Caco-2 (cell line): ENCODE data around the gene THNSL1. TPM values are rescaled to one million over a fixed set of nuclear protein-coding genes. Genes with fewer than 3 reads are reported as not detected.

Experiments used
- BruUV-seq: library from RNA; stranded (reverse); fragments of 400-500 nt; replicated peaks from 2 replicates; lab custom pipeline; 2021; lab: Mats Ljungman, UMichigan
- CTCF ChIA-PET: fragments of 300-600 bp; sonication (Branson Sonifier 250); formaldehyde crosslinking; loops from one replicate; lab custom pipeline; 2022; ENCODE audit warnings: antibody characterized with exemption; lab: Charles Lee
- POLR2A ChIA-PET: fragments of 300-600 bp; sonication (Branson Sonifier 250); formaldehyde crosslinking; loops from one replicate; lab custom pipeline; 2022; ENCODE audit warnings: antibody characterized with exemption; lab: Charles Lee
- DNase-seq, 2 experiments: peaks; one replicate each; pipeline versions ENCODE4 v3.0.0 to v3.0.0-alpha.2; 2020 to 2022
- H3K27me3 ChIP-seq: replicated peaks from 2 replicates; pipeline ENCODE4 v1.6.0; 2011; ENCODE audit warnings: low read length; ENCODE audit not compliant: control insufficient read depth, insufficient read depth
- H3K36me3 ChIP-seq: 2 replicates; pipeline ENCODE4 v1.5.1; 2011; ENCODE audit warnings: low read length; ENCODE audit not compliant: control insufficient read depth, insufficient read depth
- H3K4me1 ChIP-seq: fragments of 250-450 bp; sonication (Bioruptor Pico); 2 replicates; pipeline ENCODE4 v1.5.1; 2020; ENCODE audit warnings: mild to moderate bottlenecking
- H3K4me3 ChIP-seq: 2 replicates; pipeline ENCODE4 v1.5.1; 2011; ENCODE audit warnings: low read depth, mild to moderate bottlenecking, control low read depth, low read length
- H3K9me3 ChIP-seq: fragments of 250-450 bp; sonication (Bioruptor Pico); 2 replicates; pipeline ENCODE4 v1.5.1; 2020; ENCODE audit warnings: mild to moderate bottlenecking, moderate library complexity
- H3K27ac Mint-ChIP-seq: one replicate; pipeline ENCODE4 v1.8.0; 2022; ENCODE audit warnings: mixed read lengths; ENCODE audit not compliant: unreplicated experiment
- H3K27me3 Mint-ChIP-seq: one replicate; pipeline ENCODE4 v1.8.0; 2022; ENCODE audit warnings: mixed read lengths; ENCODE audit not compliant: insufficient read depth, unreplicated experiment
- H3K36me3 Mint-ChIP-seq: one replicate; pipeline ENCODE4 v1.8.0; 2022; ENCODE audit warnings: mild to moderate bottlenecking, mixed read lengths; ENCODE audit not compliant: insufficient read depth, unreplicated experiment
- H3K4me1 Mint-ChIP-seq: one replicate; pipeline ENCODE4 v1.8.0; 2022; ENCODE audit warnings: low read depth, mixed read lengths; ENCODE audit not compliant: unreplicated experiment
- H3K4me3 Mint-ChIP-seq: one replicate; pipeline ENCODE4 v1.8.0; 2022; ENCODE audit warnings: mild to moderate bottlenecking, moderate library complexity, mixed read lengths; ENCODE audit not compliant: unreplicated experiment
- H3K9me3 Mint-ChIP-seq: one replicate; pipeline ENCODE4 v1.8.0; 2022; ENCODE audit warnings: mixed read lengths; ENCODE audit not compliant: unreplicated experiment
- CTCF ChIP-seq, 2 experiments: fragments of 200-600 bp in 1 of 2; IDR thresholded peaks; 1 replicate in 1 of 2; 2 replicates in 1 of 2; pipeline versions ENCODE4 v1.5.1 to v1.8.0; 2011 to 2022; ENCODE audit warnings: antibody characterized with exemption in 1 of 2, control low read depth in 1 of 2, inconsistent platforms in 1 of 2, low read depth in 1 of 2, low read length in 1 of 2, mild to moderate bottlenecking in 1 of 2, moderate library complexity in 1 of 2; ENCODE audit not compliant: insufficient read depth in 1 of 2, severe bottlenecking in 1 of 2, unreplicated experiment in 1 of 2
- intact Hi-C: fragments of 100-400 bp; cut with micrococcal nuclease; formaldehyde crosslinking; loops from one replicate; pipeline ENCODE4 v1.10.0; 2022; ENCODE audit not compliant: unreplicated experiment
- total RNA-seq: library from RNA; stranded (reverse); gene quantifications from 2 replicates; pipeline ENCODE4 v1.2.3, GENCODE V29; 2022

THNSL1 gene
- total RNA-seq, 1 experiment from 2014 or later, result 6.3 TPM

GRCh38 chr10:25029519-25029918 lies 13.1 kb downstream of the THNSL1 start:
- Mint-ChIP-seq H3K9me3 (no peaks in the 10 kb centered on the region), H3K36me3 (no peaks in the 10 kb centered on the region), H3K4me1 (no peaks in the 10 kb centered on the region), H3K27me3 (no peaks in the 10 kb centered on the region), H3K27ac (no peak overlapping the region), H3K4me3 (no peak overlapping the region)
- Histone ChIP-seq H3K36me3 (no peaks in the 10 kb centered on the region), H3K4me3 (no peak overlapping the region), H3K27me3 (no peaks in the 10 kb centered on the region), H3K9me3 (no peaks in the 10 kb centered on the region), H3K4me1 (no peaks in the 10 kb centered on the region)
- POLR2A ChIA-PET, result no interaction called here
- CTCF ChIA-PET, result no interaction called here
- TF ChIP-seq CTCF (IDR thresholded peaks at IDR 0.05; ENCODE audit: insufficient read depth in 1 of 2, low read depth in 1 of 2, low read length in 1 of 2, severe bottlenecking in 1 of 2, unreplicated experiment in 1 of 2), result no peak
- intact Hi-C loops, result no loop called here
- no peak for DNase-seq
- no TSS peak for BruUV-seq

GRCh38 chr10:25036381-25036780 lies 20.0 kb downstream of the THNSL1 start:
- H3K9me3 Mint-ChIP-seq, result no peaks in the 10 kb centered on the region
- no peaks in the 10 kb centered on the region for H3K36me3 Mint-ChIP-seq
- H3K4me1 Mint-ChIP-seq, result peaks cover 33% of the 10 kb centered on the region
- H3K9me3 ChIP-seq, result no peaks in the 10 kb centered on the region; the same call in 1 of the 2 replicates
- no peak overlapping the region for H3K27ac Mint-ChIP-seq
- BruUV-seq, result no TSS peak
- no peaks in the 10 kb centered on the region for H3K27me3 ChIP-seq
- ChIA-PET POLR2A (no interaction called here), CTCF (no interaction called here)
- TF ChIP-seq CTCF (IDR thresholded peaks at IDR 0.05; ENCODE audit: insufficient read depth in 1 of 2, low read depth in 1 of 2, low read length in 1 of 2, severe bottlenecking in 1 of 2, unreplicated experiment in 1 of 2), result no peak
- no peaks in the 10 kb centered on the region for H3K27me3 Mint-ChIP-seq
- no peaks in the 10 kb centered on the region for H3K36me3 ChIP-seq
- no peak overlapping the region for H3K4me3 Mint-ChIP-seq
- intact Hi-C loops, result no loop called here
- H3K4me1 ChIP-seq, result peaks cover 24% of the 10 kb centered on the region
- DNase-seq, result no peak
- H3K4me3 ChIP-seq, result no peak overlapping the region

GRCh38 chr10:25038325-25038724 lies 21.9 kb downstream of the THNSL1 start:
- ChIA-PET CTCF (no interaction called here), POLR2A (no interaction called here)
- intact Hi-C loops, result no loop called here
- no peak overlapping the region for H3K27ac Mint-ChIP-seq
- H3K9me3 Mint-ChIP-seq, result no peaks in the 10 kb centered on the region
- no peaks in the 10 kb centered on the region for H3K27me3 ChIP-seq
- no peaks in the 10 kb centered on the region for H3K36me3 Mint-ChIP-seq
- no peak for DNase-seq
- H3K4me1 ChIP-seq, result peaks cover 29% of the 10 kb centered on the region
- no peaks in the 10 kb centered on the region for H3K27me3 Mint-ChIP-seq
- H3K4me3 ChIP-seq, result no peak overlapping the region
- peaks cover 38% of the 10 kb centered on the region for H3K4me1 Mint-ChIP-seq
- H3K9me3 ChIP-seq, result no peaks in the 10 kb centered on the region; the same call in 1 of the 2 replicates
- no peaks in the 10 kb centered on the region for H3K36me3 ChIP-seq
- TF ChIP-seq CTCF (IDR thresholded peaks at IDR 0.05; ENCODE audit: insufficient read depth in 1 of 2, low read depth in 1 of 2, low read length in 1 of 2, severe bottlenecking in 1 of 2, unreplicated experiment in 1 of 2), result no peak
- BruUV-seq, result no TSS peak
- no peak overlapping the region for H3K4me3 Mint-ChIP-seq
